GM23248 (cell line): ENCODE measurements around the gene EML4. TPM values are rescaled to one million over a fixed set of nuclear protein-coding genes. Genes with fewer than 3 reads are reported as not detected.
"Not testable (repeated sequence)": the region's sequence is repeated elsewhere in the genome, so short reads cannot be mapped to it uniquely, and the experiment has no call there.

ENCODE experiments used
- DNase-seq: peaks from one replicate; pipeline ENCODE4 v3.0.0-alpha.2; 2015
- H2AFZ ChIP-seq: fragments of 200-600 bp; sonication (generic); 2 replicates; pipeline ENCODE4 v1.6.1; 2016; ENCODE audit warnings: antibody characterized with exemption
- H3F3A ChIP-seq: fragments of 200-600 bp; sonication (generic); 2 replicates; pipeline ENCODE4 v1.6.1; 2016; ENCODE audit warnings: mild to moderate bottlenecking, antibody characterized with exemption, mixed run types; ENCODE audit not compliant: insufficient read depth
- H3K27ac ChIP-seq: fragments of 200-600 bp; sonication (generic); 2 replicates; pipeline ENCODE4 v1.5.1; 2016; ENCODE audit warnings: mild to moderate bottlenecking
- H3K27me3 ChIP-seq: fragments of 200-600 bp; sonication (generic); replicated peaks from 2 replicates; pipeline ENCODE4 v1.6.1; 2016; ENCODE audit warnings: mild to moderate bottlenecking; ENCODE audit not compliant: insufficient read depth
- H3K36me3 ChIP-seq: fragments of 200-600 bp; sonication (generic); 2 replicates; pipeline ENCODE4 v1.6.1; 2016; ENCODE audit warnings: low read depth, mild to moderate bottlenecking
- H3K4me1 ChIP-seq: fragments of 200-600 bp; sonication (generic); 2 replicates; pipeline ENCODE4 v1.6.1; 2016; ENCODE audit warnings: mild to moderate bottlenecking; ENCODE audit not compliant: insufficient read depth
- H3K4me2 ChIP-seq: fragments of 200-600 bp; sonication (generic); one replicate; pipeline ENCODE4 v1.6.1; 2016; ENCODE audit warnings: mild to moderate bottlenecking; ENCODE audit not compliant: unreplicated experiment
- H3K4me3 ChIP-seq: fragments of 200-600 bp; sonication (generic); 2 replicates; pipeline ENCODE4 v1.5.1; 2016; ENCODE audit warnings: mild to moderate bottlenecking
- H3K79me2 ChIP-seq: fragments of 200-600 bp; sonication (generic); 2 replicates; pipeline ENCODE4 v1.6.1; 2016; ENCODE audit warnings: mild to moderate bottlenecking; ENCODE audit not compliant: insufficient read depth
- H3K9ac ChIP-seq: fragments of 200-600 bp; sonication (generic); 2 replicates; pipeline ENCODE4 v1.6.1; 2016; ENCODE audit warnings: mild to moderate bottlenecking
- H3K9me2 ChIP-seq: fragments of 200-600 bp; sonication (generic); 2 replicates; pipeline ENCODE4 v1.6.1; 2016; ENCODE audit warnings: mixed run types, mild to moderate bottlenecking, moderate library complexity; ENCODE audit not compliant: insufficient read depth
- H3K9me3 ChIP-seq: fragments of 200-600 bp; sonication (generic); one replicate; pipeline ENCODE4 v1.6.1; 2017; ENCODE audit warnings: low read depth
- H4K20me1 ChIP-seq: fragments of 200-600 bp; sonication (generic); 2 replicates; pipeline ENCODE4 v1.6.0; 2016; ENCODE audit not compliant: insufficient read depth
- EZH2 ChIP-seq: fragments of 200-600 bp; sonication (generic); IDR thresholded peaks from 2 replicates; pipeline ENCODE4 v1.6.1; 2018; ENCODE audit warnings: antibody characterized with exemption, mild to moderate bottlenecking; ENCODE audit not compliant: insufficient read depth, poor library complexity, severe bottlenecking
- EZH2phosphoT487 ChIP-seq: fragments of 200-600 bp; sonication (generic); IDR thresholded peaks from 2 replicates; pipeline ENCODE4 v1.6.1; 2018; ENCODE audit warnings: antibody characterized with exemption, moderate library complexity, mild to moderate bottlenecking, low read depth; ENCODE audit not compliant: insufficient read depth
- WGBS, 2 experiments: methylation state at CpG; one replicate each; pipeline ENCODE4 v1.1.6; 2015 to 2017; ENCODE audit warnings: low lambda C conversion rate in 2 of 2, low coverage in 1 of 2; ENCODE audit errors: missing lambda C conversion rate in 2 of 2; 5-methylcytosine and 5-hydroxymethylcytosine counted together
- in situ Hi-C: fragments of 300-500 bp; cut with MboI; formaldehyde crosslinking; loops from 2 replicates; pipeline ENCODE4 v1.15.0; 2020
- polyA plus RNA-seq: library from polyadenylated mRNA; unstranded; fragments of >200 nt; fragmentation: Nextera tagmentation; extraction: Ambion mirVana; gene quantifications from 2 replicates; pipeline ENCODE4 v1.2.1, GENCODE V29; 2016
- total RNA-seq: library from RNA; depleted of rRNA; stranded (reverse); fragments of >200 nt; shearing (Covaris generic); gene quantifications from 2 replicates; pipeline ENCODE4 v1.2.3, GENCODE V29; 2014

Gene EML4
- total and polyA plus RNA-seq, 2 experiments from 2014 or later: 19.3 to 21.7 TPM

DNA sequence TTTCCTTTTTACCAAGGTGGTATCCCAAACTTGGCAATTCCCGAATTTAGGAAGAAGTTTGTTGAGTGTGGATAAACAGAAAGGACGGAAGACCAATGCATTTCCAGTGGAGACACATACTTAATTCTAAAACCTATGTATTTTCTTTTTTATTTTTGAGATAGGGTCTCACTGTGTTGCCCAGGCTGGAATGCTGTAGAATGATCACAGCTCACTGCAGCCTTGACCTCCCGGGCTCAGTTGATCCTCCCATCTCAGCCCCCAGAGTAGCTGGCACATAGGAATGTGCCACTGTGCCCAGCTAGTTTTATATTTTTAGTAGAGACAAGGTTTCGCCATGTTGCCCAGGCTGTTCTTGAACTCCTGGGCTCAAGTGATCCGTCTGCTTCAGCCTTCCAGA, 101.6 kb downstream of the EML4 start:
- no peaks in the 10 kb centered on the region for H3F3A ChIP-seq
- no peak overlapping the region for H2AFZ ChIP-seq
- H3K79me2 ChIP-seq: no peaks in the 10 kb centered on the region
- H3K4me3 ChIP-seq: no peak overlapping the region
- TF ChIP-seq EZH2phosphoT487 (no peak), EZH2 (no peak)
- no peak overlapping the region for H3K9ac ChIP-seq
- H3K27ac ChIP-seq: no peak overlapping the region
- H3K27me3 ChIP-seq: no peaks in the 10 kb centered on the region
- no peaks in the 10 kb centered on the region for H4K20me1 ChIP-seq
- in situ Hi-C loops: no loop called here
- H3K9me2 ChIP-seq: no peaks in the 10 kb centered on the region
- H3K9me3 ChIP-seq: no peaks in the 10 kb centered on the region
- WGBS, 2 experiments: 95 to 98% methylated on average over 5 of the region's 5 CpGs
- H3K36me3 ChIP-seq: no peaks in the 10 kb centered on the region
- DNase-seq: no peak
- no peak overlapping the region for H3K4me2 ChIP-seq
- H3K4me1 ChIP-seq: no peaks in the 10 kb centered on the region

DNA sequence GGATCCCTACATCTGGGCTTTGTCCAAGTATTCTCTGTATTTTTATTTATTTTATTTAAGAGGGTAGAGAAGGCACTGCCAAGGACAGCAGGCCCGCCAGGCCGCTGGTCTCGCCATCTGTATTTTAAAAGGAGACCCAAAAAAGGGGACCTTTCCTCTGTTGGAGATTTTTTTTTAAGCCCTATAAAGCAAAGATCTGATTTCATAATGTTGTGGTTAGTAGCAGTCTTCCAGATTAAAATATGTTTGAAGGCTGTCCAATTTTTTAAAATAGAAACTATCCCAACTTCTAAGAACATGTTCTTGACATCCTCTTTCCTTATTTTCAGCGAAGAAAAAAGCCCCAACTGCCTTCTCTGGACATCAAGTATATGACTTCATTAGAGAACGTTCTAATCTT, 102.1 kb downstream of the EML4 start:
- H2AFZ ChIP-seq, H3K9me3 ChIP-seq, H3K79me2 ChIP-seq, DNase-seq, H3K4me1 ChIP-seq, H3K36me3 ChIP-seq, H4K20me1 ChIP-seq, in situ Hi-C loops, H3K4me3 ChIP-seq, H3K27ac ChIP-seq, H3F3A ChIP-seq, H3K4me2 ChIP-seq, H3K9me2 ChIP-seq, H3K9ac ChIP-seq, H3K27me3 ChIP-seq: not testable (repeated sequence)
- WGBS, 2 experiments: 73 to 75% methylated on average over 5 of the region's 5 CpGs

DNA sequence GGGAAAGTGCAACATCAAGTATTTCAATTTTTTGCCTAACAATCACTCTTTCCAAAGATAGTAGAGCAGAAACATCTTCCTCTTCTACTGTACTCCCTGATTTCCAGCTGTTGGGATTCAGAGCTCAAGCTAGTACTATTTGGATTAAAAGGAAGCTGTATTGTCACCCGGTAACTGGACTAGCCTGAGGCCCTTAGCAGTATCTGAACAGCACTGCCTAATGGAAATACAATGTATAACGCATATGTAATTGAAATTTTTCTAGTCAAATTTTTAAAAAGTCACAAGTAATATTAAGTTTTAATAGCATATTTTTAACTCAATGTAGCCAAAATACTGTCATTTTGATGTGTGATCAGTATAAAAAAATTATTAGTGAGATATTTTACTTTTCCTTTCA, 105.7 kb downstream of the EML4 start:
- H3K4me1 ChIP-seq: no peaks in the 10 kb centered on the region
- TF ChIP-seq EZH2phosphoT487: no peak
- H3K9me2 ChIP-seq: no peaks in the 10 kb centered on the region
- H3K4me2 ChIP-seq: no peak overlapping the region
- no peaks in the 10 kb centered on the region for H3K79me2 ChIP-seq
- no peak overlapping the region for H3K4me3 ChIP-seq
- no peak overlapping the region for H2AFZ ChIP-seq
- H3K9me3 ChIP-seq: no peaks in the 10 kb centered on the region
- H3F3A ChIP-seq: no peaks in the 10 kb centered on the region
- no peaks in the 10 kb centered on the region for H4K20me1 ChIP-seq
- no peak overlapping the region for H3K27ac ChIP-seq
- H3K36me3 ChIP-seq: no peaks in the 10 kb centered on the region
- no peaks in the 10 kb centered on the region for H3K27me3 ChIP-seq
- DNase-seq: no peak
- no peak overlapping the region for H3K9ac ChIP-seq
- 95 to 97% methylated on average over 2 of the region's 2 CpGs for WGBS, 2 experiments
- in situ Hi-C loops: no loop called here

DNA sequence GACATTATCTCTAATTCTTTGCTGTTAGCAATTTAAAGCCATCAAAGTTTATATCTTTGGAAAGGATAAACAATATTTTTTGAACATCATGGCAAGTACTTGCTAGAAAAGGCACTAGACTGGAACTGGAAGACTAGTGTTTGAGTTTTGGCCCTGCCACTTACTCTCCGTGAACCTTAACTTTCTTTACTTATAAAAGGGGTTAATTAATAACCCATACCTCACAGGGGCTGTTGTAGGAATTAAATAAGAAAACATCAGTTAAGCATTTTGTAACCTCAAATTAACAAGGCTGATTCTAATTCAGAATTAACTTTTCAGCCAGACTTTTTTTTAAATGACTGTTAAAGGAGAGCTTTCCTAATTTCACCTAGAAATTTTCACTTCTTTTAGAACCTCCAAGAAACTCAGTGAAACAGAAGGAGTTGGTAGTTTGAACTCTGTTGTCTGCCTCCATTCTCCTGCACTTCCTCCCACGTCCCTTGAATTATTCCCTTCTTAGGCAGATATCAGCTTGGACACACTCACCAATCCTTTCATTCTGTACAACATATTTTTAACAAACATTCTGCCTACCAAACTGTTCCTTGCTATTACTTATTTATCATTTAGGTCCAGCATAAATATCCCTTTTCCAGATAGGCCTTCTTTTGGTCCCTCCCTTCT, 112.4 kb downstream of the EML4 start:
- Histone ChIP-seq H3K4me1 (no peaks in the 10 kb centered on the region), H3K36me3 (peaks cover 10% of the 10 kb centered on the region; the same call in 1 of the 2 replicates), H3K4me3 (no peak overlapping the region), H3F3A (no peaks in the 10 kb centered on the region), H3K27me3 (no peaks in the 10 kb centered on the region), H3K27ac (no peak overlapping the region), H3K79me2 (no peaks in the 10 kb centered on the region), H4K20me1 (no peaks in the 10 kb centered on the region), H3K4me2 (no peak overlapping the region), H2AFZ (no peak overlapping the region), H3K9ac (no peak overlapping the region), H3K9me3 (no peaks in the 10 kb centered on the region), H3K9me2 (no peaks in the 10 kb centered on the region)
- in situ Hi-C loops: no loop called here
- 97 to 100% methylated on average over 2 of the region's 2 CpGs for WGBS, 2 experiments
- no peak for DNase-seq
- TF ChIP-seq EZH2phosphoT487 (no peak), EZH2 (no peak)

DNA sequence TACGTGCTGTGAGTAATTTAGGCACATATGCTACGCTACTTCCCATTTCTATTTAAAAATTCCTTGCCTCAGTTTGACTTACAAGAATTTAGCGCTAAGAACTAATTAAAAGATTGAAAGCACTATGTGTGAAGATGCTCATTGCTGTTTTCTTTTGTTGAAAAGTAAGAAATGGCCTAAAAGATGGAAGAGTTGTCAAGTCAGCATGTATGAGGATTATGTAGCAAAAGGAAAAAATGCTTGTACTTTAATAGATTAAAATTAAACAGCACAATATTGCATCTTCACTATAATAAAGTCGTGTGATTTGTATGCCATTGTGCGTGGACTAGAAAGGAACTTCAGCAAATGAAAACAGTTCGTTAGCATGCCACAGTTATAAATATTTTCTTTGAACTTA, 114.9 kb downstream of the EML4 start:
- no peak overlapping the region for H3K27ac ChIP-seq
- 0 out of 2 replicates have a peak, but pooled peaks cover 3% of the 10 kb centered on the region for H3K4me1 ChIP-seq
- H3K27me3 ChIP-seq: no peaks in the 10 kb centered on the region
- no peaks in the 10 kb centered on the region for H3F3A ChIP-seq
- no peak overlapping the region for H3K4me2 ChIP-seq
- H3K79me2 ChIP-seq: no peaks in the 10 kb centered on the region
- TF ChIP-seq EZH2phosphoT487 (no peak), EZH2 (no peak)
- H3K4me3 ChIP-seq: no peak overlapping the region
- WGBS, 2 experiments: 88 to 94% methylated on average over 6 of the region's 6 CpGs
- no peaks in the 10 kb centered on the region for H3K9me3 ChIP-seq
- peaks cover 10% of the 10 kb centered on the region; the same call in 1 of the 2 replicates for H3K36me3 ChIP-seq
- no peaks in the 10 kb centered on the region for H3K9me2 ChIP-seq
- in situ Hi-C loops: no loop called here
- H2AFZ ChIP-seq: no peak overlapping the region
- H3K9ac ChIP-seq: no peak overlapping the region
- no peaks in the 10 kb centered on the region for H4K20me1 ChIP-seq
- no peak for DNase-seq
